Retinal pigment epithelial cell (primary cell): ENCODE measurements around the gene SYNJ2.

Experiments
- DNase-seq: peaks from one replicate; pipeline ENCODE4 v3.0.0-alpha.2; 2010; ENCODE audit warnings: low read depth
- H3K4me3 ChIP-seq: 2 replicates; pipeline ENCODE4 v1.5.1; 2011; ENCODE audit warnings: mild to moderate bottlenecking, low read length, control low read depth, moderate library complexity
- CTCF ChIP-seq: conservative IDR thresholded peaks from 2 replicates; pipeline ENCODE4 v1.5.1; 2011; ENCODE audit warnings: low read depth, low read length, control low read depth, inconsistent platforms

The SYNJ2 gene

GRCh38 chr6:158028421-158028820, 46.8 kb downstream of the SYNJ2 start:
- no peak overlapping the region for H3K4me3 ChIP-seq
- DNase-seq: no peak
- no peak for TF ChIP-seq CTCF

GRCh38 chr6:158028876-158029275, 47.2 kb downstream of the SYNJ2 start:
- TF ChIP-seq CTCF: no peak
- H3K4me3 ChIP-seq: no peak overlapping the region
- DNase-seq: no peak

GRCh38 chr6:158029668-158030230, 48.1 kb downstream of the SYNJ2 start:
- no peak for DNase-seq

GRCh38 chr6:158030380-158031300, 49.0 kb downstream of the SYNJ2 start:
- H3K4me3 ChIP-seq: no peak overlapping the region
- no peak for DNase-seq
- no peak for TF ChIP-seq CTCF

More at GRCh38 chr6:158029668-158030230, 48.1 kb downstream of the SYNJ2 start:
- TF ChIP-seq CTCF: no peak
- H3K4me3 ChIP-seq: no peak overlapping the region

- H3K4me3 ChIP-seq: no peak overlapping the region
- no peak for TF ChIP-seq CTCF
- DNase-seq: no peak
Measured at GRCh38 chr6:158031381-158032353, 50.0 kb downstream of the SYNJ2 start.

- TF ChIP-seq CTCF: no peak
- DNase-seq: no peak
- no peak overlapping the region for H3K4me3 ChIP-seq
Measured at GRCh38 chr6:158032354-158032733, 50.7 kb downstream of the SYNJ2 start.
